ENCODE measurements around the gene TFCP2. TPM values are rescaled to one million over a fixed set of nuclear protein-coding genes. Genes with fewer than 3 reads are reported as not detected.

The TFCP2 gene
- total RNA-seq, 1 experiment from 2014 or later = 33.9 TPM

DNA sequence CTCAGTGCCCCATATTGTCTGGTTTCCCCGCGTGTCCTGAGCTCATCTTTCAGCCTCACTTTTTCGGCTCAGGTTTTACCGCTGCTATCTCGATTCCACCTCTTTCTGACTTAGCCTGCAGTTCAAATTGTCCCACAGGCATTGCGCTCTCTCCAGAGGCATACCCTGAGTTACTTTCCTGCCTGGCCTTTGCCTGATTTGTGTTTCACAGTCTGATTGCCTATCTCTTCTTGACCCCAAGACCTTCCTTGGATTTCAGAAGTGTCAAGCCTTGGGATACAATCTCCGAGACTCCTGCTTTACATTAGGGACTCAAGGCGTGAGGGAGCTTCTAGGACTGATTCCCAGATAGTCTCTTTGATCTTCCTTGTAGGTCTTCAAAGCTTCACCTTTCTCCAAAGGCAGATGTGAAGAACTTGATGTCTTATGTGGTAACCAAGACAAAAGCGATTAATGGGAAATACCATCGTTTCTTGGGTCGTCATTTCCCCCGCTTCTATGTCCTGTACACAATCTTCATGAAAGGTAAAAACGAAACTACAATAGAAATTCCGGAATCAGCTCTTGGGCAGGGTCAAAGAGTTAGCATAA lies 124.2 kb downstream of the TFCP2 start:
- TF ChIP-seq TCF7L2 (IDR thresholded peaks at IDR 0.05; ENCODE audit: low read depth, low read length) (no peak), POLR2AphosphoS5 (IDR thresholded peaks at IDR 0.05; ENCODE audit: low read depth, low read length) (no peak), SIN3A (IDR thresholded peaks at IDR 0.05; ENCODE audit: borderline replicate concordance, insufficient read depth, low read depth, low read length) (no peak)
- TF ChIP-seq, protein P1, sequence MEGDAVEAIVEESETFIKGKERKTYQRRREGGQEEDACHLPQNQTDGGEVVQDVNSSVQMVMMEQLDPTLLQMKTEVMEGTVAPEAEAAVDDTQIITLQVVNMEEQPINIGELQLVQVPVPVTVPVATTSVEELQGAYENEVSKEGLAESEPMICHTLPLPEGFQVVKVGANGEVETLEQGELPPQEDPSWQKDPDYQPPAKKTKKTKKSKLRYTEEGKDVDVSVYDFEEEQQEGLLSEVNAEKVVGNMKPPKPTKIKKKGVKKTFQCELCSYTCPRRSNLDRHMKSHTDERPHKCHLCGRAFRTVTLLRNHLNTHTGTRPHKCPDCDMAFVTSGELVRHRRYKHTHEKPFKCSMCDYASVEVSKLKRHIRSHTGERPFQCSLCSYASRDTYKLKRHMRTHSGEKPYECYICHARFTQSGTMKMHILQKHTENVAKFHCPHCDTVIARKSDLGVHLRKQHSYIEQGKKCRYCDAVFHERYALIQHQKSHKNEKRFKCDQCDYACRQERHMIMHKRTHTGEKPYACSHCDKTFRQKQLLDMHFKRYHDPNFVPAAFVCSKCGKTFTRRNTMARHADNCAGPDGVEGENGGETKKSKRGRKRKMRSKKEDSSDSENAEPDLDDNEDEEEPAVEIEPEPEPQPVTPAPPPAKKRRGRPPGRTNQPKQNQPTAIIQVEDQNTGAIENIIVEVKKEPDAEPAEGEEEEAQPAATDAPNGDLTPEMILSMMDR (IDR thresholded peaks at IDR 0.05) = no peak
- TF ChIP-seq, protein P2, sequence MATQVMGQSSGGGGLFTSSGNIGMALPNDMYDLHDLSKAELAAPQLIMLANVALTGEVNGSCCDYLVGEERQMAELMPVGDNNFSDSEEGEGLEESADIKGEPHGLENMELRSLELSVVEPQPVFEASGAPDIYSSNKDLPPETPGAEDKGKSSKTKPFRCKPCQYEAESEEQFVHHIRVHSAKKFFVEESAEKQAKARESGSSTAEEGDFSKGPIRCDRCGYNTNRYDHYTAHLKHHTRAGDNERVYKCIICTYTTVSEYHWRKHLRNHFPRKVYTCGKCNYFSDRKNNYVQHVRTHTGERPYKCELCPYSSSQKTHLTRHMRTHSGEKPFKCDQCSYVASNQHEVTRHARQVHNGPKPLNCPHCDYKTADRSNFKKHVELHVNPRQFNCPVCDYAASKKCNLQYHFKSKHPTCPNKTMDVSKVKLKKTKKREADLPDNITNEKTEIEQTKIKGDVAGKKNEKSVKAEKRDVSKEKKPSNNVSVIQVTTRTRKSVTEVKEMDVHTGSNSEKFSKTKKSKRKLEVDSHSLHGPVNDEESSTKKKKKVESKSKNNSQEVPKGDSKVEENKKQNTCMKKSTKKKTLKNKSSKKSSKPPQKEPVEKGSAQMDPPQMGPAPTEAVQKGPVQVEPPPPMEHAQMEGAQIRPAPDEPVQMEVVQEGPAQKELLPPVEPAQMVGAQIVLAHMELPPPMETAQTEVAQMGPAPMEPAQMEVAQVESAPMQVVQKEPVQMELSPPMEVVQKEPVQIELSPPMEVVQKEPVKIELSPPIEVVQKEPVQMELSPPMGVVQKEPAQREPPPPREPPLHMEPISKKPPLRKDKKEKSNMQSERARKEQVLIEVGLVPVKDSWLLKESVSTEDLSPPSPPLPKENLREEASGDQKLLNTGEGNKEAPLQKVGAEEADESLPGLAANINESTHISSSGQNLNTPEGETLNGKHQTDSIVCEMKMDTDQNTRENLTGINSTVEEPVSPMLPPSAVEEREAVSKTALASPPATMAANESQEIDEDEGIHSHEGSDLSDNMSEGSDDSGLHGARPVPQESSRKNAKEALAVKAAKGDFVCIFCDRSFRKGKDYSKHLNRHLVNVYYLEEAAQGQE (IDR thresholded peaks at IDR 0.05; ENCODE audit: insufficient read depth in 1 of 2, low read depth in 2 of 2, low read length in 1 of 2) = no peak
- BruUV-seq (replicated peaks) = TSS peak; percentile 80
- H3K9me3 ChIP-seq (ENCODE audit: control insufficient read depth, insufficient read depth, low read depth, low read length) = no peaks in the 10 kb centered on the region
- DNase-seq (ENCODE audit: low read depth, low spot score) = no peak
- CTCF ChIA-PET = no interaction called here
- H3K4me1 ChIP-seq (ENCODE audit: control insufficient read depth, insufficient read depth, low read length) = peaks cover 11% of the 10 kb centered on the region
- ATAC-seq = no peak
- peak overlapping the region; percentile 97 for H3K27ac ChIP-seq (ENCODE audit: low read length)
- H3K27me3 ChIP-seq (ENCODE audit: control insufficient read depth, insufficient read depth, low read length) = no peaks in the 10 kb centered on the region
- peak overlapping the region; percentile 75 to 100 for H3K4me3 ChIP-seq (ENCODE audit: low read depth in 2 of 2, low read length in 2 of 2)
- peaks cover 2% of the 10 kb centered on the region for H3K36me3 ChIP-seq (ENCODE audit: control insufficient read depth, insufficient read depth, low read length)
- intact Hi-C loops (cut with micrococcal nuclease; ENCODE audit: unreplicated experiment) (no loop called here), in situ Hi-C loops (cut with HindIII; ENCODE audit: low pct_unique_long_range_greater_than_20kb, low sequenced_read_pairs) (no loop called here)
- POLR2A ChIA-PET = no interaction called here

DNA sequence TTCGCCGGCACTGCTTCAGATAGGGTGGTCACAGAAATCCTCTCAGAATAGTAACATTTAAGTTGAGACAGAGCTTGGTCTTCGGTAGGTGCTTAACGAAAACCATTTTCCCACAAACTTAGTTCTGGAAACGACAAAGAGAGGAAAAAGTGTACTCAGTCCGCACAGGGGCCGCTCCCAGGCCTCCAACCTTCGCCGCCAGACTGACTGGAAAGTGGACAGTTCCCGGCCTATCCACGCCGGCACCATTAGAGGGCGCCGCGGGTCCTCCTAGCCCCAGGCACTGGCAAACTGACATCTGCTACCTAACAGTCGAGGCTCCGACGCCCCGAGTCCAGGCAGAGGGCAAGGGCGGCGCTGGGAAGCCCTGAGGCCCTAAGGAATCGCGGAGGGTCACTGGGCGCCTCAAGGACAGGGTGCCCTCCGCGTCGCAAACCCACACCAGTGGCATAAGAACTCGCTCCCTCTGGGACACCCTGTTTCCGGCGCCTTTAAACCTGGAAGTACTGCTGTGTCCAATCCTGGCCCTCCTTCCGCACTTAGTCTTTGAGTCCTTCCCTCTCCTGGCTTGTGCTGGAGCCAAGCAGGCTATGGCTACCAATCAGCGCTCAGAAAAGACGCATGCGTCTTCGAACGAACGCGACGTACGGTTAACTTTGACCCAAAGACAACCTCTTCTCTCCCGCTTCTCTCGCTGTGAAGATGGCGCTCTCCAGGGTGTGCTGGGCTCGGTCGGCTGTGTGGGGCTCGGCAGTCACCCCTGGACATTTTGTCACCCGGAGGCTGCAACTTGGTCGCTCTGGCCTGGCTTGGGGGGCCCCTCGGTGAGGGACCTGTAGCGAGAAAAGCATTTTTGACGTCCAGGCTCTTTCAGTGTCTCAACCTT lies 125.0 kb downstream of the TFCP2 start, which contains the start of gene LETMD1:
Gene LETMD1 (plus strand): TSS at position 673 of the 886 bp plus-strand sequence. CDS start 30 bp downstream, at position 703.
- ATAC-seq = peak; percentile 100
- in situ Hi-C loops (cut with HindIII; ENCODE audit: low pct_unique_long_range_greater_than_20kb, low sequenced_read_pairs) = no loop called here
- Histone ChIP-seq H3K27ac (ENCODE audit: low read length) (peak within 1 kb of the TSS; percentile 97), H3K4me1 (ENCODE audit: control insufficient read depth, insufficient read depth, low read length) (peaks cover 11% of the 10 kb centered on the region), H3K9me3 (ENCODE audit: control insufficient read depth, insufficient read depth, low read depth, low read length) (no peaks in the 10 kb centered on the region), H3K4me3 (ENCODE audit: low read depth in 2 of 2, low read length in 2 of 2) (peak within 1 kb of the TSS; percentile 75 to 100), H3K27me3 (ENCODE audit: control insufficient read depth, insufficient read depth, low read length) (no peaks in the 10 kb centered on the region), H3K36me3 (ENCODE audit: control insufficient read depth, insufficient read depth, low read length) (no peaks in the 10 kb centered on the region; the same call in 1 of the 2 replicates)
- CTCF ChIA-PET = no interaction called here
- DNase-seq (ENCODE audit: low read depth, low spot score) = peak; percentile 97
- intact Hi-C loops (cut with micrococcal nuclease; ENCODE audit: unreplicated experiment) = no loop called here
- TSS peak; percentile 98 for BruUV-seq (replicated peaks)
- TF ChIP-seq, protein P2 (IDR thresholded peaks at IDR 0.05; ENCODE audit: insufficient read depth in 1 of 2, low read depth in 2 of 2, low read length in 1 of 2) = peak; percentile 73 to 83
- TF ChIP-seq SIN3A (IDR thresholded peaks at IDR 0.05; ENCODE audit: borderline replicate concordance, insufficient read depth, low read depth, low read length) = peak; percentile 96
- TF ChIP-seq, protein P1 (IDR thresholded peaks at IDR 0.05) = peak; percentile 98
- peak; percentile 49; the same call in 1 of the 2 replicates for TF ChIP-seq TCF7L2 (IDR thresholded peaks at IDR 0.05; ENCODE audit: low read depth, low read length)
- TF ChIP-seq POLR2AphosphoS5 (IDR thresholded peaks at IDR 0.05; ENCODE audit: low read depth, low read length) = peak; percentile 98
- POLR2A ChIA-PET = no interaction called here

Data from Panc1 (cell line).